Measurements from ENCODE around the gene TBC1D14.

Gene TBC1D14

DNA sequence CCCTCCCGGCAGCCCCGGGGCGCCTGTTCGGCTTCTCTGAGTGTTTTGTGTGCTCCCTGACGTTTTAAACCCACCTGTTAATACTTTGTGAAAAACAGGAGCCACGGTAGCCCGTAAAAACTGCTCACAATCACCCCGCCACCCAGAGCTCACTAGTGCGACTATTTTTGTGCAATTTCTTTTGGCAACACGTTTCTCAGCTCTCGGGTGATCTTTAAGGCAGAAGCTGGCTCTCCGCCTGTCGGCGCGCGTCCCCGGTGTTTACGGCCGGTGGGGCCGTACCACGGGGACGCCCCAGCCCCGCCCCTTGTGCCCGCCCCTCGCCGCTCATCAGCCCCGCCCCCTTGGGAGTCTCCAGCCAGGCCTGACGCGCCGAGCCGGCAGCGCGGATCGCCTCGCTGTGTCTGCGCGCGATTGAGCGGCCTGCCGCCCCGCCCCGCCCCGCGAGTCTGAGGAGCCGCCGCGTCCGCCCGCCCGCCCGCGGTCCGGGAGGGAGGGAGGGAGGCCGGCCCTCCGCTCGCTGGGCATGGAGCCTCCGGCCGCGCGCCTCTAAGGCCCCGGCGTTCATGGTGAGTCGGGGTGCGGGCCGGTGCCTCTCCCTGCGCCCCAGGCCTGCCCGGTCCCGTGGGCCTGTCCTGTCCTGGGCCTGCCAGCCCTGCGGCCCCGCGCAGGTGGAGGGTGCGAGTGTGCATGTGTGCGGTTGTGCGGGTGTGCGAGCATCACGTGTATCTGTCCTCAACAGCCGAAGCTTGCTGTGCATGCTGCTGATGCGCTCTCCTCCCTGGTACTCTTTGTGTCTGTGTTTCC lies 77.4 kb downstream of the TBC1D14 start:
- H3K27me3 ChIP-seq (ENCODE audit: control insufficient read depth, insufficient read depth, low read length) = no peaks in the 10 kb centered on the region
- H3K9ac ChIP-seq (ENCODE audit: low read length) = peak overlapping the region; percentile 92
- H3K4me3 ChIP-seq (ENCODE audit: low read length) = peak overlapping the region; percentile 90
- peaks cover 22% of the 10 kb centered on the region for H3K4me1 ChIP-seq (ENCODE audit: control insufficient read depth, insufficient read depth, low read length)
- peak overlapping the region; percentile 91 for H3K27ac ChIP-seq (ENCODE audit: low read depth, low read length)
- no peaks in the 10 kb centered on the region for H3K36me3 ChIP-seq (ENCODE audit: control insufficient read depth, insufficient read depth, low read length)

DNA sequence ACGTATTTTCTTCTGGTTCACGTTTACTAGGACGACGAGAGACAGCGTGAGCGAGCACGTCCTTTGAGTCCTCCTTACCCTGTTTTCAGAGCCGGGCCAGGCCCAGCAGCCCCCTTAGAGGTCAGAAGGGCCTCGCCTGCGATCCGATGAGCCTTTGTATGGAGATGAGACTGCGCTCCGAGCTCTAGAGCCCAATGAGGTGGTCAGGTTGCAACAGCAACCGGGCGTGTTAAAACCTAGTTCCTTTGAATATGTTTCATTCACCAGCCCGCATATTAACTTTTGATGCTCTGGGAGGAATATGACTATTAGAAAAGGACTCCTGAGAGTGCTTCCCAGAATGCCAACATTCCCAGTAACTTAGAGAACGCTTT lies 77.9 kb downstream of the TBC1D14 start:
- no peaks in the 10 kb centered on the region for H3K27me3 ChIP-seq (ENCODE audit: control insufficient read depth, insufficient read depth, low read length)
- H3K27ac ChIP-seq (ENCODE audit: low read depth, low read length) = peak overlapping the region; percentile 82
- no peaks in the 10 kb centered on the region for H3K36me3 ChIP-seq (ENCODE audit: control insufficient read depth, insufficient read depth, low read length)
- peak overlapping the region; percentile 29 for H3K9ac ChIP-seq (ENCODE audit: low read length)
- peak overlapping the region; percentile 89 for H3K4me3 ChIP-seq (ENCODE audit: low read length)
- peaks cover 24% of the 10 kb centered on the region for H3K4me1 ChIP-seq (ENCODE audit: control insufficient read depth, insufficient read depth, low read length)

DNA sequence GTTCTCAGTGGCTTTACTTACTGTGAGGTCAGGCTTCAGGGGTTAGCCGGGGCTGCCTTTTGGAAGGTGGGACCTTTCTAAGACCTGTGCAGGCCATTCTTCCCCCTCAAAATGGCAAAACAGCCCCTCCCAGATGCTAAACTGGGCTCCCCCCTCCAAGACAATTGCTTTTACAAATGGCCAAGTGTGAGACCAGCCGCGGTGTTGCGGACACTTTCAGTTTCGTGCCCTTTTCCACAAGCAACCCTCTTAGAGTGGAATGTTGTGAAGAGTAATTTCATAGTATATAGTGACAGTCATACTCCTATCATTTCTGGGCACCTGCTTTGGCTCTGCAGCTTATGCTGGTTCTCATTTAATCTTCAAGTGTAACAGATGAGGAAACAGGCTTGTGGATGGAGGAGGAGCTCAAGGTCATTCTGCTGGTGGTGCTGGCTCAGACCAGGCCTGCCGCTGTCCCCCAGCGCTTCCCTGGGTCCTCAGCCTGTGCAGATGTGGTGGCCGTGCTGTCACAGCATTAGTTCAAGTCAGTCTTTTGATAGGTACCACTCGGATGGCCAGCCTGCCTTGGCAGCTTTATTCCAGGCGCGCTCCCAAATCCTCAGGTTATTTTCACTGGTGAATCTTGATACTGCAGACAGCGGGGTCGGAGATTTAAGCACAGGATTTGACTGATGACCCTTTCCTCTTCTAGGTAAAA lies 78.5 kb downstream of the TBC1D14 start:
- Histone ChIP-seq H3K27ac (ENCODE audit: low read depth, low read length) (peak overlapping the region; percentile 82), H3K4me3 (ENCODE audit: low read length) (peak overlapping the region; percentile 89), H3K9ac (ENCODE audit: low read length) (peak overlapping the region; percentile 29), H3K4me1 (ENCODE audit: control insufficient read depth, insufficient read depth, low read length) (peaks cover 24% of the 10 kb centered on the region), H3K27me3 (ENCODE audit: control insufficient read depth, insufficient read depth, low read length) (no peaks in the 10 kb centered on the region), H3K36me3 (ENCODE audit: control insufficient read depth, insufficient read depth, low read length) (no peaks in the 10 kb centered on the region)

DNA sequence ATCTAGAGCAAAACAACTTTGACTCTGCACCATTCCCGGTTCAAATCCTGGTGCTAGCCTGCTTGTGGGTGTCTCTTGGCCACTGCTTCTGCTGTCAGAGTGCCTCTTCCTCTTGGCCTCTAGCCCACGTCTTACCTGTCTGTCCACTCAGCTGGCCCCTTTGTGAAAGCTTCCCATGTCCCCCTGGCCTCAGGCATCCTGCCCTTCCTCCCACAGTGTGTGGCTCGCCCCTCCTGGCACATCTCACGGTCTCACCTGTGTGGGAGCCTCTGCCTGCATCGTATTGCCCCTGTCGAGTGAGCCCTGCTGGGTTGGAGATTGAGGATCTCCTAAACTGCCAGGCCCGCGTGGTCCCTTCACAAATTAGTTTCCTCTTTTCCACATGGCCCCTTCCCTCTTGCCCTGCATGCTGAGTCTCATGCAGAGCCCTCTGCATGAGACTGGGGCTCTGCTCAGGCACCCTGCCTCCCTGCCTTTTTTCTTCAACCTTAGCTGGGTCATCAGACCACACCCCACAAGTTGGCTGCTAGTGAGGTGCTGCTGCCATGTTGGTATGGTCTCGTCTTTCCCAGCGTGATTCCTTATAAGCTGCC lies 79.8 kb downstream of the TBC1D14 start:
- Histone ChIP-seq H3K27ac (ENCODE audit: low read depth, low read length) (no peak overlapping the region), H3K36me3 (ENCODE audit: control insufficient read depth, insufficient read depth, low read length) (no peaks in the 10 kb centered on the region), H3K4me1 (ENCODE audit: control insufficient read depth, insufficient read depth, low read length) (peaks cover 24% of the 10 kb centered on the region), H3K9ac (ENCODE audit: low read length) (no peak overlapping the region), H3K27me3 (ENCODE audit: control insufficient read depth, insufficient read depth, low read length) (no peaks in the 10 kb centered on the region), H3K4me3 (ENCODE audit: low read length) (no peak overlapping the region)

DNA sequence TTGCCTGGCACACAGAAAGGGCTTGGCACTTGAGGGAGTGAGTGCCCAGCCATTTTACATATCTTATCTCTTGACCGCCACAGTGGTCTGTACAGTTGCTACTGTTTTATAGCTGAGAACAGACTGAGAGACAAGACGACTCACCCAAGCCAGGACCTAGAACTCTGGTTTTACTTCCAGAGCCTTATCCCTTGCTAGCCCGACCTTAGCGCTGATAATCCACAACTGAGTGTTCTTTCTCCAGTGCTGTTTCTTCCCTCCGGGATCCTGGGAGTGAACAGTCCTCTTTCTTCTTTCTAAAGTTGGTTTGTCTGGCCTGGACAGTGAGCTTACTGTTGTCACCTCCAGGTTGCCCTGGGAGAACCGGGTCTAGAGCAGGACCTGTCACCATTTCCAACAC lies 81.0 kb downstream of the TBC1D14 start:
- peaks cover 21% of the 10 kb centered on the region for H3K4me1 ChIP-seq (ENCODE audit: control insufficient read depth, insufficient read depth, low read length)
- H3K9ac ChIP-seq (ENCODE audit: low read length) = no peak overlapping the region
- H3K4me3 ChIP-seq (ENCODE audit: low read length) = no peak overlapping the region
- no peaks in the 10 kb centered on the region for H3K36me3 ChIP-seq (ENCODE audit: control insufficient read depth, insufficient read depth, low read length)
- H3K27me3 ChIP-seq (ENCODE audit: control insufficient read depth, insufficient read depth, low read length) = no peaks in the 10 kb centered on the region
- no peak overlapping the region for H3K27ac ChIP-seq (ENCODE audit: low read depth, low read length)

DNA sequence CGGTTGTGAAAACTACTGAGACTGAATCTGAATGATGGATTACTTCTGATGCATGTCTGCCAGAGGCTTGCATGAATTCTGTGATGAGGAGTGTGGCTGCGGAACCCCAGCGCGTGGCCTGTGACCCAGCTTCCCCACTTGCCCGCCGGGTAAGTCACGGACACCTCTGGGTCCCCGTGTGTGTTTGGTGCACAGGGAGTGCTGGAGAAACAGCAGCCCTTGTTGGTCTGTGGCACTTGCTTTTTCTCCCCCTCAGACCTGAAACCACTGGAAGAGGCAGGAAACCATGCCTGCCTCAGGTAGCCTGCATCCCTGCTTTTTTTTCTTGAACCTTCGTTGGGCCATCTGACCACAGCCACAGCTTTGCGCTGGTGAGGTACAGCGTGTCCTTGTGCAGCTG lies 81.6 kb downstream of the TBC1D14 start:
- Histone ChIP-seq H3K36me3 (ENCODE audit: control insufficient read depth, insufficient read depth, low read length) (no peaks in the 10 kb centered on the region), H3K27ac (ENCODE audit: low read depth, low read length) (no peak overlapping the region), H3K9ac (ENCODE audit: low read length) (no peak overlapping the region), H3K27me3 (ENCODE audit: control insufficient read depth, insufficient read depth, low read length) (no peaks in the 10 kb centered on the region), H3K4me3 (ENCODE audit: low read length) (no peak overlapping the region), H3K4me1 (ENCODE audit: control insufficient read depth, insufficient read depth, low read length) (peaks cover 15% of the 10 kb centered on the region)

DNA sequence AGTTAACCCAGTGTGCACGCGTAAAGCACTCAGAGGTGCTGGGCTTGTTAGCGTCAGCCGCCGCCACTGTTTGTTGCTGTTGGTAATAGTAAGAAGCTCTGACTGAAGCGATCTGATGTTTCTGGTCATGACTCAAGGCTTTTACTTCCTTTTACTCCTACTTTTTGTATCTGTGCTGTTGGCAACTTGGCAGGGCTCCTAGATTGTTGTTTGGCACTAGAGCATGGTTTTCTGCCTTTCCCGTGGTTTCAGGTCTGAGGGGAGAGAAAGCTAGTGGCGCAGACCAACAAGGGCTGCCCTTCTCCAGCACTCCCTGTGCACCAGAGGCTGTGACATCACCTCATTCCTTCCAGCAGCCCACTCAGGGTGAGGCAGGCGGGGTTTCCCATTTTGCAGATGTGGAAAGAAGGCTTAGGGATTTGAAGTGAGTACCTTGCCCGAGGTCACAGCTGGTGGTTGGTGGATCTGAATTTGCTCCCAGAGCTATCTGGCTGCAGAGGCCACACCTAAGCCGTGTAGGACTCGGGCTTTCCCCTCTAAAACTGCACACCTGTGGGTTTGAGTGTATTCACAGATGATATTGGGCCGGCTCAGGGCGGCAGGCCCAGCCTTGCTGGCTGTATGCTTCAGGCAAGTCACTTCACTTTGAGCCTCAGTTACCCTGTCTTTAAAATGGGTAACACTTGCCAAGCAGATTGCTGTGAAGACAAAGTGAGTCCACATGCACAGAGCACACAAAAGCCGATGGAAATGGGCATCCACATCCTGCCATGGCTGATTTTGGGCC lies 82.3 kb downstream of the TBC1D14 start:
- no peaks in the 10 kb centered on the region for H3K27me3 ChIP-seq (ENCODE audit: control insufficient read depth, insufficient read depth, low read length)
- H3K9ac ChIP-seq (ENCODE audit: low read length) = no peak overlapping the region
- no peak overlapping the region for H3K4me3 ChIP-seq (ENCODE audit: low read length)
- H3K4me1 ChIP-seq (ENCODE audit: control insufficient read depth, insufficient read depth, low read length) = peaks cover 15% of the 10 kb centered on the region
- no peaks in the 10 kb centered on the region for H3K36me3 ChIP-seq (ENCODE audit: control insufficient read depth, insufficient read depth, low read length)
- no peak overlapping the region for H3K27ac ChIP-seq (ENCODE audit: low read depth, low read length)

DNA sequence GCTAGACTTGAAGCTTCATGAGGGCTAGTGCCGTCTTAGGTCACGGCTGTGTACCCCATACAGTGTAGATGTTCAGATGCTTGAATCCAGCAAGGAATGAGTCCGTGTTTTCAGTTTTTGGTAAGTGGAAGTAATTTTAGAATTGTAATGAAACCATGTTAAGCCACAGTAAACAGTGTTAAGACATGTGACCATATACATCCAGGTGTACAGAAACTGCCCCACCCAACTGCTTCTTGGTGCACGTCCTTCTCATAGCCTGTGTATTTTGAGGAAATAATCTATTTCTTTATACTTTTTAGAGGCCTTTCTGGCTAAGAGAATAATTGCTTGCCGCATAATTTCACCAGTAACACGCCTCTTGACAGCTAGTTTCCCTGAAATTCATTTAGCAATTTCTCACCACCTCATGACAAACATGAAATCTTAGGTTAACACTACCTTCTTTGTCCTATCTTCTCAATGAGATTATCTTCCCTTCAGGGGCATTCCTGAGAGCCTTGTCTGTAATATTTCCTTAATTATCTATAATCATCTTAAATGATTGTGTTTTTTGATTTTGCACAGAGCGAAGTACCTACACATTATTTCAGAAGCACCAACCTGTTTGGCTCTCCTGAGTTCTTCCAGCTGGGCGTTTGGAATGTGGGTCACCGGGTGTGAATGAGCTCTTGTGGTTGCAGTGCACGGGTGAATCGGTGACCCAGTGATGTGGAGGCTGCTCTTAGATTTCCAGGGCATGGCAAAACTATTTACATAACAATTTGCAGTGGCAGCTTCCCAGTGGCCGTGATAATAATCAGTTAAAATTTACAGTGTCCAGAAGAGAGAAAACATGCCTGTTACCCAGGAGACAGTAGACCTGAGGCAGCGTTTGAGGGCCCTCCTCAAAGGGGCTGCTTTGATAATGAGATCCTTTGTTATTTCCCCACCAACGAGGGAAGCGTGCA lies 83.4 kb downstream of the TBC1D14 start:
- Histone ChIP-seq H3K27me3 (ENCODE audit: control insufficient read depth, insufficient read depth, low read length) (no peaks in the 10 kb centered on the region), H3K4me3 (ENCODE audit: low read length) (no peak overlapping the region), H3K9ac (ENCODE audit: low read length) (no peak overlapping the region), H3K4me1 (ENCODE audit: control insufficient read depth, insufficient read depth, low read length) (peaks cover 10% of the 10 kb centered on the region), H3K27ac (ENCODE audit: low read depth, low read length) (no peak overlapping the region), H3K36me3 (ENCODE audit: control insufficient read depth, insufficient read depth, low read length) (no peaks in the 10 kb centered on the region)

DNA sequence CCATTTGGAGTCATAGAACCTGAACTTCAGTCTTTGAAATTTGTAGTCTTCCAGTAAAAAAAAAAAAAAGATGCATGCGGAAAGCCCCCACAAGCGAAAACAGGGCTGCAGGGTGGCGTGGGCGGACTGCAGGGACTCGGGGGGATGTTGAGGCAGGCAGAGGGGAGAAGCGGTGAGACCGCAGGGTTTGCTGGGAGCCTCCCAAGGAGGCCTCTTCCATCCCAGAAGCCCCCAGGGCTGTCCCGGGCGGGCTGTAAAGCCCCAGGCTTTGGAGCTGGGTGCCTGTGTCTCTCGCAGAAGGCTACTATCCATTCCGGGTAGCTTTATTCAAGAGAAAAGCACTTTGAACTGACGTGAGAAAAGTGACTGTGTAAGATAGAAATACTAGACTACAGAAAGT lies 86.9 kb downstream of the TBC1D14 start:
- peaks cover 3% of the 10 kb centered on the region for H3K4me1 ChIP-seq (ENCODE audit: control insufficient read depth, insufficient read depth, low read length)
- H3K36me3 ChIP-seq (ENCODE audit: control insufficient read depth, insufficient read depth, low read length) = peaks cover 19% of the 10 kb centered on the region
- H3K4me3 ChIP-seq (ENCODE audit: low read length) = no peak overlapping the region
- no peaks in the 10 kb centered on the region for H3K27me3 ChIP-seq (ENCODE audit: control insufficient read depth, insufficient read depth, low read length)
- H3K9ac ChIP-seq (ENCODE audit: low read length) = no peak overlapping the region
- no peak overlapping the region for H3K27ac ChIP-seq (ENCODE audit: low read depth, low read length)

DNA sequence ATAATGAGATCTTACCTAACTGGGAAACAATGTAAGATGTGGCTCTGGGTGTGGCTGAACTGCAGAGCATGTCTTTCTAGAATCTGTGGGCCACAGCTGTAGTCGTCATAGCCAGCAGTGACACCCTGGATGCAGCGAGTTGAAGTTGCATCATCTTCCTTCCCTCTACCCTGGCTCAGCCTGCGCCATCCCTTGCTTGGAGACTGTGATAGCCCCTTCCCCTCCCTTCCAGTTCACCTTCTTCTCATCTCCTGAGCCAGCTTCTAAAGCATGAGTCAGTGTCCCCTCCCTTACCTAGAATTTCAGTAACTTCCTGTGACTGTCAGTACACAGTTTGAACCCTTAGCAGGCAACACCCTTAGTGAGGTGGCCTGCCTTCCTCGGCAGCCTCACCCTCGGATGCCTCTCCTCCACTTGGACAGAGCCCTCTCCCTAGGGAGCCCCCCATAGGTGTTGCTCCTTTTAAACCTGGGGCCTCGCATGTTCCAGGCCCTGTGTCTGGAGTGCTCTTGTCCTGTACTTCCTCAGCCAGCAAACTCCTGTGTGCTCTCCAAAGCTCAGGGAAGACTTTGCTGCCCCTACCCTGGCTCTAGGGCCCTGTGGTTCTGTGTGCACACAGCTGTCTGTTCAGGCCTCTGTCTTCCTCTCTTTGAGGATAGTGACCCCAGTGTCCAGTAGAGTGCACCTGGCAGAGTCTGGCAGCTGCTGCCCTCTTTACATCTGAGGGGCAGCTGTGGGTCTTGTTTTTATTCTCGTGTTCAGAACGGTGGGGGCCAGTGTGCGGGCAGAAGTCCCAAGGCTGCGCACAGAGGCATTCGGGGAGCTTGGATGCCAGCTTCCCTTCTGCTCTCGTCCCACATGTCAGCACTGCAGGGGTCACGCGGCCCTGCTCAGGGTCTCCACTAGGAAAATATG lies 89.8 kb downstream of the TBC1D14 start:
- H3K27me3 ChIP-seq (ENCODE audit: control insufficient read depth, insufficient read depth, low read length) = no peaks in the 10 kb centered on the region
- H3K9ac ChIP-seq (ENCODE audit: low read length) = no peak overlapping the region
- H3K36me3 ChIP-seq (ENCODE audit: control insufficient read depth, insufficient read depth, low read length) = peaks cover 22% of the 10 kb centered on the region
- no peak overlapping the region for H3K4me3 ChIP-seq (ENCODE audit: low read length)
- H3K27ac ChIP-seq (ENCODE audit: low read depth, low read length) = no peak overlapping the region
- no peaks in the 10 kb centered on the region for H3K4me1 ChIP-seq (ENCODE audit: control insufficient read depth, insufficient read depth, low read length)

Data from rectal smooth muscle tissue (tissue), 1 donor.